GM12878 (cell line): ENCODE measurements around the gene ARL6. TPM values are rescaled to one million over a fixed set of nuclear protein-coding genes. Genes with fewer than 3 reads are reported as not detected.

Experiments used
- ATAC-seq: fragments of 200-7000 bp; cut with Tn5 transposase; 3 replicates; pipeline ENCODE4 v1.9.1; 2020; ENCODE audit warnings: mild to moderate bottlenecking, moderate library complexity
- BruUV-seq: library from RNA; stranded (reverse); fragments of 400-500 nt; replicated peaks from 2 replicates; lab custom pipeline; 2021; lab: Mats Ljungman, UMichigan
- CTCF ChIA-PET: fragments of 300-600 bp; sonication (Branson Sonifier 250); formaldehyde crosslinking; extraction: SDS; loops from one replicate; lab custom pipeline; 2021; ENCODE audit warnings: inconsistent platforms; lab: Yijun Ruan, JAX
- POLR2A ChIA-PET: fragments of 350-600 bp; formaldehyde crosslinking; extraction: SDS; loops from one replicate; lab custom pipeline; 2021; ENCODE audit warnings: inconsistent platforms; lab: Charles Lee
- RAD21 ChIA-PET: fragments of 300-600 bp; sonication (Branson Sonifier 250); formaldehyde crosslinking; loops from one replicate; lab custom pipeline; 2023; ENCODE audit warnings: antibody characterized with exemption; ENCODE audit not compliant: unreplicated experiment; lab: Charles Lee
- SMC1A ChIA-PET: fragments of 300-600 bp; sonication (Branson Sonifier 250); formaldehyde crosslinking; loops from one replicate; lab custom pipeline; 2023; ENCODE audit not compliant: unreplicated experiment, uncharacterized antibody; lab: Charles Lee
- DNase-seq: peaks from one replicate; pipeline ENCODE4 v3.0.0-alpha.2; 2011; ENCODE audit warnings: low read depth, low spot score
- FAIRE-seq: peaks from 3 replicates; lab custom pipeline; 2011; peaks lifted over from hg19 to GRCh38; lab: Jason Lieb, UNC
- H2AFZ ChIP-seq: 2 replicates; pipeline ENCODE4 v1.6.0; 2011; ENCODE audit warnings: low read depth, low read length, control low read depth; ENCODE audit not compliant: control insufficient read depth
- H3K27ac ChIP-seq: 2 replicates; pipeline ENCODE4 v1.5.1; 2011; ENCODE audit warnings: control low read depth; ENCODE audit not compliant: control insufficient read depth, insufficient read depth
- H3K27me3 ChIP-seq, 2 experiments: replicated peaks in 1 of 2; 2 replicates each; pipeline versions ENCODE4 v1.6.0 to v1.6.1; 2011; ENCODE audit warnings: low read length in 1 of 2; ENCODE audit not compliant: control insufficient read depth in 2 of 2, insufficient read depth in 2 of 2
- H3K36me3 ChIP-seq, 2 experiments: 2 replicates each; pipeline ENCODE4 v1.5.1; 2011; ENCODE audit warnings: low read length in 1 of 2; ENCODE audit not compliant: control insufficient read depth in 2 of 2, insufficient read depth in 2 of 2
- H3K4me1 ChIP-seq: 2 replicates; pipeline ENCODE4 v1.6.1; 2011; ENCODE audit warnings: mild to moderate bottlenecking, low read length, moderate library complexity, mixed read lengths; ENCODE audit not compliant: control insufficient read depth, insufficient read depth
- H3K4me2 ChIP-seq: 2 replicates; pipeline ENCODE4 v1.6.0; 2011; ENCODE audit warnings: control low read depth; ENCODE audit not compliant: control insufficient read depth, insufficient read depth
- H3K4me3 ChIP-seq: fragments of 200-600 bp; sonication (generic); 2 replicates; pipeline ENCODE4 v1.5.1; 2016
- H3K79me2 ChIP-seq: 2 replicates; pipeline ENCODE4 v1.6.0; 2011; ENCODE audit warnings: low read length; ENCODE audit not compliant: control insufficient read depth, insufficient read depth
- H3K9ac ChIP-seq: 2 replicates; pipeline ENCODE4 v1.8.0; 2011; ENCODE audit warnings: low read length, control low read depth, mixed read lengths; ENCODE audit not compliant: control insufficient read depth, insufficient read depth
- H3K9me3 ChIP-seq: replicated peaks from 3 replicates; pipeline ENCODE4 v1.5.1; 2011; ENCODE audit warnings: mild to moderate bottlenecking, low read length; ENCODE audit not compliant: control insufficient read depth, insufficient read depth
- H4K20me1 ChIP-seq: 2 replicates; pipeline ENCODE4 v1.6.0; 2011; ENCODE audit not compliant: control insufficient read depth, insufficient read depth
- BCL11A ChIP-seq: IDR thresholded peaks from 2 replicates; pipeline ENCODE4 v1.6.1; 2011; ENCODE audit warnings: low read depth, low read length
- CBFB ChIP-seq: IDR thresholded peaks from 2 replicates; pipeline ENCODE4 v1.6.1; 2016; ENCODE audit warnings: antibody characterized with exemption, low read depth
- CHD1 ChIP-seq: IDR thresholded peaks from 2 replicates; pipeline ENCODE4 v1.6.1; 2012; ENCODE audit warnings: low read depth, low read length, improper control_type of control experiment
- CREM ChIP-seq: IDR thresholded peaks from 2 replicates; pipeline ENCODE4 v1.6.1; 2014; ENCODE audit warnings: antibody characterized with exemption, low read depth
- E2F4 ChIP-seq: IDR thresholded peaks from 2 replicates; pipeline ENCODE4 v1.6.1; 2012; ENCODE audit warnings: low read depth, low read length, improper control_type of control experiment
- EP300 ChIP-seq, 2 experiments: fragments of 150-350 bp in 1 of 2; IDR thresholded peaks; 2 replicates each; pipeline ENCODE4 v1.6.1; 2011 to 2012; ENCODE audit warnings: low read depth in 2 of 2, low read length in 2 of 2, borderline replicate concordance in 1 of 2, improper control_type of control experiment in 1 of 2, inconsistent platforms in 1 of 2; ENCODE audit not compliant: control insufficient read depth in 1 of 2
- JUND ChIP-seq: IDR thresholded peaks from 2 replicates; pipeline ENCODE4 v1.6.1; 2012; ENCODE audit warnings: low read depth, mild to moderate bottlenecking, low read length, improper control_type of control experiment, moderate library complexity
- MEF2B ChIP-seq: fragments of 450-650 bp; IDR thresholded peaks from 2 replicates; pipeline ENCODE4 v1.6.1; 2018; ENCODE audit warnings: mild to moderate bottlenecking, moderate library complexity; ENCODE audit not compliant: partially characterized antibody, poor library complexity, severe bottlenecking
- MYB ChIP-seq: fragments of 150-350 bp; IDR thresholded peaks from 2 replicates; pipeline ENCODE4 v1.6.1; 2014; ENCODE audit warnings: mild to moderate bottlenecking, low read depth, low read length, borderline replicate concordance
- NFXL1 ChIP-seq: fragments of 450-650 bp; IDR thresholded peaks from 2 replicates; pipeline ENCODE4 v1.6.1; 2017; ENCODE audit warnings: antibody characterized with exemption, mild to moderate bottlenecking, borderline replicate concordance
- RBBP5 ChIP-seq: fragments of 200-600 bp; sonication (generic); conservative IDR thresholded peaks from 2 replicates; pipeline ENCODE4 v1.6.1; 2016
- RELA ChIP-seq: fragments of 450-650 bp; IDR thresholded peaks from 2 replicates; pipeline ENCODE4 v1.8.0; 2014; ENCODE audit warnings: borderline replicate concordance; ENCODE audit not compliant: partially characterized antibody
- SREBF2 ChIP-seq: IDR thresholded peaks from 2 replicates; pipeline ENCODE4 v1.6.1; 2012; ENCODE audit warnings: mild to moderate bottlenecking, low read length
- STAT1 ChIP-seq: fragments of 450-650 bp; conservative IDR thresholded peaks from 2 replicates; pipeline ENCODE4 v1.6.1; 2014; ENCODE audit warnings: antibody characterized with exemption, mild to moderate bottlenecking
- SUPT20H ChIP-seq: IDR thresholded peaks from 2 replicates; pipeline ENCODE4 v1.6.1; 2011; ENCODE audit warnings: low read depth, mild to moderate bottlenecking, low read length, moderate library complexity, borderline replicate concordance; ENCODE audit not compliant: control insufficient read depth
- ZBTB4 ChIP-seq: fragments of 450-650 bp; formaldehyde crosslinking; IDR thresholded peaks from 2 replicates; pipeline ENCODE4 v1.4.0; 2022; ENCODE audit warnings: mild to moderate bottlenecking, moderate library complexity
- WGBS: methylation state at CpG from one replicate; pipeline ENCODE4 v1.1.6; 2016; ENCODE audit warnings: low lambda C conversion rate; ENCODE audit not compliant: insufficient replicate concordance, insufficient coverage; ENCODE audit errors: missing lambda C conversion rate; 5-methylcytosine and 5-hydroxymethylcytosine counted together
- in situ Hi-C: fragments of 300-500 bp; cut with MboI; formaldehyde crosslinking; loops from 9 replicates; pipeline ENCODE4 v1.14.3; 2018; ENCODE audit warnings: mixed read lengths
- intact Hi-C: fragments of 100-400 bp; cut with micrococcal nuclease; formaldehyde crosslinking; loops from one replicate; pipeline ENCODE4 v1.14.2; 2022; ENCODE audit not compliant: unreplicated experiment
- polyA plus RNA-seq, 11 experiments: library from polyadenylated mRNA; depleted of rRNA in 4 of 11; unstranded in 6 of 11; stranded (reverse) in 5 of 11; fragments of >200 nt; fragmentation: Nextera tagmentation in 4 of 11; fragmentation: Illumina TruSeq in 1 of 11; extraction: Ambion mirVana in 4 of 11; extraction: Trizol in 1 of 11; gene quantifications; 1 replicate in 1 of 11; 2 replicates in 10 of 11; pipeline versions ENCODE4 v1.2.1 to v1.2.3, GENCODE V29; 2011 to 2016; ENCODE audit warnings: inconsistent platforms in 2 of 11, missing spikeins in 2 of 11, low read depth in 1 of 11
- total RNA-seq, 4 experiments: library from RNA; depleted of rRNA in 3 of 4; stranded (reverse); fragments of >200 nt in 3 of 4; fragmentation: Illumina TruSeq in 1 of 4; extraction: Trizol in 1 of 4; gene quantifications; 2 replicates each; pipeline versions ENCODE4 v1.2.1 to v1.2.3, GENCODE V29; 2013 to 2021

ARL6 gene
- total and polyA plus RNA-seq, 10 of the 15 experiments (the other 5 are each of a cell fraction or from before 2014, with no cell fraction given), result 2.0 to 7.3 (median 4.3) TPM

DNA sequence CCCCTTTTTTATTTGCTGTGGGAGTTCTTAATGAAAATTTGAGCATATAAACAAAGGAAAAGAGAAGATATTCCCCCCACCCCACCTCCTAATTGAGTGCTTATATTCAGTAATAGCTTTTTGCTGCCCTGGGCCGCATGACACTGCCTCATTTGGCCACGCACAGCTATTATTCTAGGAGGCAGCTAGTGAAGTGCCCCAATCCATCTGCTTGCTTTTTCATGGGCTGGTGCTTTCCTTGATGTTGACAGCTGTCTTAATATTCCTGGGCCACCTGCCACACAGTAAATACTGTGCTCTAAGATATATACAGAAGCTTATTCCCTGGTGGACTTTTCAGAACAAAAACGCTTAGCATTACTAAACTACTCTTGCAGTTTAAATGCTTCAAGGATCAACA is 53.4 kb downstream of the ARL6 start:
- no peak overlapping the region for H3K9ac ChIP-seq
- CTCF ChIA-PET, result interaction anchor here (0.9 to 1.2 kb wide), 2 partner anchors 150 to 205 kb away, joined by 3 read pairs; no protein-coding TSS in a partner anchor
- POLR2A ChIA-PET, result no interaction called here
- peaks cover 4% of the 10 kb centered on the region for H3K79me2 ChIP-seq
- no TSS peak for BruUV-seq
- FAIRE-seq (no peak), ATAC-seq (no peak), DNase-seq (no peak)
- RAD21 ChIA-PET, result interaction anchor here (0.8 kb wide), 1 partner anchor 24 kb away, joined by 3 read pairs; no protein-coding TSS in a partner anchor
- WGBS, result 97% methylated on average over 3 of the region's 3 CpGs
- H2AFZ ChIP-seq, result no peak overlapping the region
- intact Hi-C loops (no loop called here), in situ Hi-C loops (no loop called here)
- no peaks in the 10 kb centered on the region for H3K9me3 ChIP-seq
- no peaks in the 10 kb centered on the region for H4K20me1 ChIP-seq
- SMC1A ChIA-PET, result interaction anchor here (1.0 kb wide), 1 partner anchor 204 kb away, joined by 3 read pairs; no protein-coding TSS in a partner anchor
- no peaks in the 10 kb centered on the region; the same call in 1 of the 2 replicates for H3K4me1 ChIP-seq
- TF ChIP-seq RBBP5 (no peak), SREBF2 (no peak), SUPT20H (no peak), CREM (no peak), BCL11A (no peak), ZBTB4 (CRISPR knock-in tag) (no peak), RELA (no peak), EP300 (IDR thresholded peaks at IDR 0.05; ENCODE audit: borderline replicate concordance in 1 of 2, control insufficient read depth in 1 of 2, low read depth in 2 of 2, low read length in 2 of 2) (no peak), MYB (no peak), CHD1 (no peak), E2F4 (no peak), JUND (no peak), CBFB (no peak), NFXL1 (no peak), STAT1 (no peak), MEF2B (no peak)
- no peak overlapping the region for H3K4me2 ChIP-seq
- no peak overlapping the region for H3K27ac ChIP-seq
- no peaks in the 10 kb centered on the region for H3K36me3 ChIP-seq
- no peak overlapping the region for H3K4me3 ChIP-seq
- no peaks in the 10 kb centered on the region for H3K27me3 ChIP-seq
